K562 (cell line): ENCODE measurements around the gene APOL2. TPM values are rescaled to one million over a fixed set of nuclear protein-coding genes. Genes with fewer than 3 reads are reported as not detected.

Source experiments
- ATAC-seq: fragments of 200-7000 bp; cut with Tn5 transposase; 3 replicates; pipeline ENCODE4 v1.9.1; 2020; ENCODE audit warnings: moderate library complexity
- BruUV-seq: library from RNA; stranded (reverse); fragments of 400-500 nt; replicated peaks from 2 replicates; lab custom pipeline; 2021; lab: Mats Ljungman, UMichigan
- CTCF ChIA-PET: fragments of 300-600 bp; formaldehyde crosslinking; extraction: SDS; loops from one replicate; lab custom pipeline; 2021; ENCODE audit warnings: low intra/inter-chr PET ratio; lab: Yijun Ruan, JAX
- POLR2A ChIA-PET: fragments of 300-600, 350-650 bp; sonication (Branson Sonifier 250); formaldehyde crosslinking; extraction: SDS; loops from one replicate; lab custom pipeline; 2021; ENCODE audit warnings: antibody characterized with exemption, inconsistent platforms; lab: Yijun Ruan, JAX
- DNase-seq, 4 experiments: peaks; one replicate each; pipeline versions ENCODE4 v3.0.0 to v3.0.0-alpha.2; 2011 to 2018; ENCODE audit warnings: low spot score in 3 of 4, mixed read lengths in 3 of 4; ENCODE audit errors: extremely low read depth in 1 of 4
- FAIRE-seq: peaks from 2 replicates; lab custom pipeline; 2011; peaks lifted over from hg19 to GRCh38; lab: Jason Lieb, UNC
- H2AFZ ChIP-seq: 2 replicates; pipeline ENCODE4 v1.6.0; 2011; ENCODE audit warnings: low read depth, low read length, control low read depth, inconsistent platforms
- H3K27ac ChIP-seq: fragments of 200-600 bp; 3 replicates; pipeline ENCODE4 v1.8.0; 2011; ENCODE audit warnings: low read depth, mild to moderate bottlenecking, control low read depth, inconsistent platforms, low read length, moderate library complexity, mixed read lengths; ENCODE audit errors: extremely low read depth
- H3K27me3 ChIP-seq, 2 experiments: fragments of 300-600 bp in 1 of 2; 2 replicates in 1 of 2; 3 replicates in 1 of 2; pipeline versions ENCODE4 v1.6.0 to v1.8.0; 2011; ENCODE audit warnings: inconsistent platforms in 2 of 2, low read length in 2 of 2, mild to moderate bottlenecking in 1 of 2, mixed read lengths in 1 of 2, moderate library complexity in 1 of 2; ENCODE audit not compliant: control insufficient read depth in 2 of 2, insufficient read depth in 2 of 2
- H3K36me3 ChIP-seq: fragments of 300-600 bp; 3 replicates; pipeline ENCODE4 v1.8.0; 2011; ENCODE audit warnings: mild to moderate bottlenecking, low read length, inconsistent platforms; ENCODE audit not compliant: control insufficient read depth, insufficient read depth
- H3K4me1 ChIP-seq, 2 experiments: fragments of 200-600 bp in 1 of 2; replicated peaks in 1 of 2; 2 replicates in 1 of 2; 3 replicates in 1 of 2; pipeline versions ENCODE4 v1.5.1 to v1.8.0; 2011; ENCODE audit warnings: inconsistent platforms in 2 of 2, low read length in 2 of 2, mild to moderate bottlenecking in 1 of 2, mixed read lengths in 1 of 2, moderate library complexity in 1 of 2; ENCODE audit not compliant: control insufficient read depth in 2 of 2, insufficient read depth in 2 of 2
- H3K4me2 ChIP-seq: 2 replicates; pipeline ENCODE4 v1.6.1; 2011; ENCODE audit warnings: low read length, control low read depth, inconsistent platforms, mixed read lengths; ENCODE audit not compliant: insufficient read depth
- H3K4me3 ChIP-seq: fragments of 200-600 bp; sonication (generic), shearing (Covaris generic); 2 replicates; pipeline ENCODE4 v1.5.1; 2016; ENCODE audit warnings: control low read depth, inconsistent platforms
- H3K79me2 ChIP-seq: fragments of 200-600 bp; 3 replicates; pipeline ENCODE4 v1.8.0; 2011; ENCODE audit warnings: low read length, inconsistent platforms; ENCODE audit not compliant: control insufficient read depth, insufficient read depth
- H3K9ac ChIP-seq, 2 experiments: 2 replicates each; pipeline versions ENCODE4 v1.6.0 to v1.6.1; 2011; ENCODE audit warnings: low read depth in 2 of 2, low read length in 2 of 2, control low read depth in 1 of 2, inconsistent platforms in 1 of 2, mild to moderate bottlenecking in 1 of 2, mixed read lengths in 1 of 2; ENCODE audit not compliant: insufficient read depth in 1 of 2
- H3K9me1 ChIP-seq: one replicate; pipeline ENCODE4 v1.6.0; 2011; ENCODE audit warnings: inconsistent platforms, mild to moderate bottlenecking, low read length, moderate library complexity; ENCODE audit not compliant: control insufficient read depth, insufficient read depth
- H3K9me3 ChIP-seq: replicated peaks from 2 replicates; pipeline ENCODE4 v1.5.1; 2011; ENCODE audit warnings: low read depth, low read length, inconsistent platforms; ENCODE audit not compliant: control insufficient read depth, insufficient read depth
- H4K20me1 ChIP-seq: replicated peaks from 2 replicates; pipeline ENCODE4 v1.6.1; 2011; ENCODE audit warnings: low read length, inconsistent platforms, mixed read lengths; ENCODE audit not compliant: control insufficient read depth, insufficient read depth
- ELF4 ChIP-seq: fragments of 450-650 bp; formaldehyde crosslinking; IDR thresholded peaks from 2 replicates; pipeline ENCODE4 v1.4.0; 2022; ENCODE audit warnings: missing genetic modification characterization
- FOXM1 ChIP-seq, 2 experiments: fragments of 450-650 bp in 1 of 2; sonication (generic) in 1 of 2; formaldehyde crosslinking in 1 of 2; IDR thresholded peaks; 2 replicates each; pipeline versions ENCODE4 v1.6.1 to v1.9.0; 2017 to 2022; ENCODE audit warnings: low read depth in 2 of 2, mild to moderate bottlenecking in 2 of 2, missing genetic modification reagents in 1 of 2, moderate library complexity in 1 of 2
- HEY1 ChIP-seq: fragments of 250-450 bp; sonication (Bioruptor Pico); IDR thresholded peaks from 2 replicates; pipeline ENCODE4 v1.5.0; 2020; ENCODE audit warnings: mild to moderate bottlenecking, moderate library complexity, borderline replicate concordance
- HLTF ChIP-seq: fragments of 450-650 bp; IDR thresholded peaks from 2 replicates; pipeline ENCODE4 v1.6.1; 2016
- KDM5B ChIP-seq: fragments of 200-600 bp; sonication (generic); IDR thresholded peaks from 2 replicates; pipeline ENCODE4 v1.6.1; 2012; ENCODE audit warnings: low read depth, mild to moderate bottlenecking, moderate library complexity, low read length, control low read depth, inconsistent platforms; ENCODE audit not compliant: insufficient replicate concordance
- PYGO2 ChIP-seq: fragments of 450-650 bp; IDR thresholded peaks from 2 replicates; pipeline ENCODE4 v1.6.1; 2016; ENCODE audit warnings: mild to moderate bottlenecking, missing genetic modification characterization, moderate library complexity, missing compliant biosample characterization
- TGIF2 ChIP-seq: sonication (generic); formaldehyde crosslinking; IDR thresholded peaks from 2 replicates; pipeline ENCODE4 v1.8.1; 2022; ENCODE audit warnings: mild to moderate bottlenecking, missing genetic modification reagents, moderate library complexity
- ZNF124 ChIP-seq: sonication (generic); formaldehyde crosslinking; IDR thresholded peaks from 2 replicates; pipeline ENCODE4 v1.8.1; 2022; ENCODE audit warnings: missing genetic modification reagents
- ZNF274 ChIP-seq: IDR thresholded peaks from 2 replicates; pipeline ENCODE4 v1.6.1; 2011; ENCODE audit warnings: low read depth, mild to moderate bottlenecking, low read length, moderate library complexity, borderline replicate concordance
- ZNF444 ChIP-seq: fragments of 250-450 bp; sonication (Bioruptor Pico); IDR thresholded peaks from 2 replicates; pipeline ENCODE4 v1.4.0; 2020; ENCODE audit warnings: mild to moderate bottlenecking, moderate library complexity
- ZNF830 ChIP-seq: fragments of 250-450 bp; sonication (Bioruptor Pico); IDR thresholded peaks from 2 replicates; pipeline ENCODE4 v1.5.0; 2021; ENCODE audit warnings: mild to moderate bottlenecking
- WGBS: fragments of 100-300 bp; shearing (Covaris generic); methylation state at CpG from one replicate; pipeline ENCODE4 v1.1.6; 2016; ENCODE audit warnings: low coverage, mixed read lengths; ENCODE audit not compliant: insufficient coverage; ENCODE audit errors: missing lambda C conversion rate; 5-methylcytosine and 5-hydroxymethylcytosine counted together
- in situ Hi-C: fragments of 300-500 bp; cut with MboI; formaldehyde crosslinking; loops from 4 replicates; pipeline ENCODE4 v1.15.0; 2018; ENCODE audit warnings: inconsistent platforms, mixed read lengths
- intact Hi-C: fragments of 100-400 bp; cut with micrococcal nuclease; formaldehyde crosslinking; loops from 2 replicates; pipeline ENCODE4 v1.14.2; 2022
- polyA plus RNA-seq, 8 experiments: library from polyadenylated mRNA; depleted of rRNA in 4 of 8; stranded (reverse) in 5 of 8; unstranded in 3 of 8; fragments of >200 nt; fragmentation: Nextera tagmentation in 2 of 8; fragmentation: Illumina TruSeq in 1 of 8; extraction: Ambion mirVana in 2 of 8; extraction: Trizol in 1 of 8; gene quantifications; 2 replicates each; pipeline versions ENCODE4 v1.2.1 to v1.2.3, GENCODE V29; 2011 to 2014; ENCODE audit warnings: inconsistent platforms in 1 of 8, missing spikeins in 1 of 8
- total RNA-seq, 7 experiments: library from RNA; depleted of rRNA in 6 of 7; stranded (reverse); fragments of >200 nt in 6 of 7; fragmentation: Illumina TruSeq in 2 of 7; extraction: Trizol in 2 of 7; gene quantifications; 2 replicates each; pipeline versions ENCODE4 v1.2.1 to v1.2.3, GENCODE V29; 2011 to 2021; ENCODE audit warnings: low replicate concordance in 1 of 7

APOL2 gene
- total and polyA plus RNA-seq, 9 of the 15 experiments (the other 6 are each of a cell fraction or from before 2014, with no cell fraction given), result 2.7 to 10.6 (median 8.9) TPM

DNA sequence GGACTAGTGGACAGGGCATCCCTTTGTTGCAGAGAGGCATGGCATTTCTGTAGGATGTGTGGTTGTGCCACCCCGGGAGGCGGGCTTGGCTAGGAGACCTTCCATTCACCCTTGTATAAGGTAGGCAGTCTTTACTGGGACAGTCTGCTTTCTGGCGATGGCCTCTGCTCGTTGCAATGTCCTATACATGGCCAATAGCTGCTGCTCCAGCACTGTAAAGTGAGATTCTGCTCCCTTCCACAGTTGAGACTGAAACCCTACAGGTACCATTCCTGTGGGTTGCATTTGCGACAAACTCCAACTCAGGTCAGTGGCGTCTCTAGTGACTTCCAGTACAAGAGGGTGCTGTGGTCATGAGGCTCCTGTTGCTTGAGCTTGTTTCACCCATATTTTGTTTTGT, 58.4 kb downstream of the APOL2 start:
- BruUV-seq, result no TSS peak
- ATAC-seq (no peak), DNase-seq (no peak), FAIRE-seq (no peak)
- no peak for TF ChIP-seq ZNF274
- TF ChIP-seq HLTF, result no peak
- no peak for TF ChIP-seq ZNF444 (CRISPR knock-in tag)
- no peak for TF ChIP-seq TGIF2 (CRISPR knock-in tag)
- no peak for TF ChIP-seq ZNF124
- no peak for TF ChIP-seq KDM5B
- TF ChIP-seq PYGO2 (tag), result no peak
- no peak for TF ChIP-seq FOXM1 (IDR thresholded peaks at IDR 0.05; ENCODE audit: low read depth)
- no peak for TF ChIP-seq FOXM1 (CRISPR knock-in tag; IDR thresholded peaks at IDR 0.05; ENCODE audit: low read depth)
- no peak for TF ChIP-seq HEY1
- TF ChIP-seq ELF4, result no peak
- TF ChIP-seq ZNF830, result no peak
- Histone ChIP-seq H3K27me3 (no peaks in the 10 kb centered on the region), H2AFZ (no peak overlapping the region), H4K20me1 (no peaks in the 10 kb centered on the region), H3K4me3 (no peak overlapping the region), H3K27ac (no peak overlapping the region), H3K79me2 (no peaks in the 10 kb centered on the region), H3K36me3 (no peaks in the 10 kb centered on the region), H3K4me2 (no peak overlapping the region), H3K9me3 (no peaks in the 10 kb centered on the region), H3K4me1 (peaks cover 0 to 6% of the 10 kb centered on the region in 2 experiments; a peak in 2 of 5 replicates), H3K9ac (no peak overlapping the region), H3K9me1 (no peaks in the 10 kb centered on the region)
- intact Hi-C loops (loop anchor here (1.0 to 5.0 kb wide), 2 partner anchors 36 to 41 kb away; no protein-coding TSS in a partner anchor), in situ Hi-C loops (loop anchor here (5.0 kb wide), 1 partner anchor 39 kb away; no protein-coding TSS in a partner anchor)
- WGBS, result 77% methylated on average over 3 of the region's 6 CpGs
- CTCF ChIA-PET, result interaction anchor here (0.5 to 0.6 kb wide), 2 partner anchors 40 to 505 kb away, joined by 3 read pairs; no protein-coding TSS in a partner anchor
- POLR2A ChIA-PET, result interaction anchor here (0.8 kb wide), 1 partner anchor 46 kb away, joined by 3 read pairs; no protein-coding TSS in a partner anchor
